GM12872 (cell line): ENCODE data around the gene PRSS33.

Experiments
- TF ChIP-seq, protein P1 (sequence below): IDR thresholded peaks from 3 replicates; pipeline ENCODE4 v1.5.1; 2011; ENCODE audit warnings: low read depth, mild to moderate bottlenecking, low read length, moderate library complexity; ENCODE audit not compliant: insufficient read depth

PRSS33 gene

GRCh38 chr16:2783581-2784357 is 3.6 kb downstream of the PRSS33 start:
- TF ChIP-seq, protein P1, sequence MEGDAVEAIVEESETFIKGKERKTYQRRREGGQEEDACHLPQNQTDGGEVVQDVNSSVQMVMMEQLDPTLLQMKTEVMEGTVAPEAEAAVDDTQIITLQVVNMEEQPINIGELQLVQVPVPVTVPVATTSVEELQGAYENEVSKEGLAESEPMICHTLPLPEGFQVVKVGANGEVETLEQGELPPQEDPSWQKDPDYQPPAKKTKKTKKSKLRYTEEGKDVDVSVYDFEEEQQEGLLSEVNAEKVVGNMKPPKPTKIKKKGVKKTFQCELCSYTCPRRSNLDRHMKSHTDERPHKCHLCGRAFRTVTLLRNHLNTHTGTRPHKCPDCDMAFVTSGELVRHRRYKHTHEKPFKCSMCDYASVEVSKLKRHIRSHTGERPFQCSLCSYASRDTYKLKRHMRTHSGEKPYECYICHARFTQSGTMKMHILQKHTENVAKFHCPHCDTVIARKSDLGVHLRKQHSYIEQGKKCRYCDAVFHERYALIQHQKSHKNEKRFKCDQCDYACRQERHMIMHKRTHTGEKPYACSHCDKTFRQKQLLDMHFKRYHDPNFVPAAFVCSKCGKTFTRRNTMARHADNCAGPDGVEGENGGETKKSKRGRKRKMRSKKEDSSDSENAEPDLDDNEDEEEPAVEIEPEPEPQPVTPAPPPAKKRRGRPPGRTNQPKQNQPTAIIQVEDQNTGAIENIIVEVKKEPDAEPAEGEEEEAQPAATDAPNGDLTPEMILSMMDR, result no peak

- TF ChIP-seq, protein P1, result no peak
These were observed 4.6 kb downstream of the PRSS33 start for GRCh38 chr16:2782583-2783351.

DNA sequence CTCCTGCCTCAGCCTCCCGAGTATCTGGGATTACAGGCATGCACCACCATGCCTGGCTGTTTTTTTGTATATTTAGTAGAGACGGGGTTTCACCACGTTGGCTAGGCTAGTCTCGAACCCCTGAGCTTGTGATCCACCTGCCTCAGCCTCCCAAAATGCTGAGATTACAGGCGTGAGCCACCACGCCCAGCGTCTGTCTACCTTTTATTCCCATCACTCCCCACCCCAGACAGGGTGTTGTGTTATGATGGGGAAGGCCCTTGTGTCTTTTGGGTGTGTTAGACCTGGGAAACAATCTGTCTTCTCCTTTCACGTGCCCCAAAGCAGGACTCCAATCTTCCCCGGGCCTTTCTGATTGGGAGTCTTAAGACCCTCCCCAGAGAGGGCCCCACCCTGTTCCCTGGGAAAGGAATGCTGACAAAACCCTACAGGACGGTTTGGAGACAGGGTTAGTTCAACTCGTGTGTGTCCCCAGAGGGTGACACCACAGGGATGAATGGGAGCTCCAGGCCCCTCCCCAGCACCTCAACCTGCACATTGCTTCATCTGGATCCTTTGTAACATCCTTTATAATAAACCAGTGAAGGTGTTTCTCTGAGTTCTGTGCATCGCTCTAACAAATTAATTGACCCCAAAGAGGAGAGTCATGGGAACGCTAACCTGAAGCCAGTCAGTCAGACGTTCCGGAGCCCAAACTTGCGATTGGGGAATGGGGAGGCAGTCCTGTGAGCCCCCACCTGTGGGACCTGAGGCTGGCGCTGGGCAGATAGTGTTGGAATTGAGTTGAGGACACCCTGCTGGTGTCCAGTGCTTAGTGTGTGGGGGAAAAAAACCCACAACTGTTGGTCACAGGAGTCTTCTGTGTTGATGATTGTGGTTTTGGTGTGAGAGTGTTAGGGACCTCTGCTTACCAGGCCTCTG is 7.1 kb downstream of the PRSS33 start:
- TF ChIP-seq, protein P1, result no peak

DNA sequence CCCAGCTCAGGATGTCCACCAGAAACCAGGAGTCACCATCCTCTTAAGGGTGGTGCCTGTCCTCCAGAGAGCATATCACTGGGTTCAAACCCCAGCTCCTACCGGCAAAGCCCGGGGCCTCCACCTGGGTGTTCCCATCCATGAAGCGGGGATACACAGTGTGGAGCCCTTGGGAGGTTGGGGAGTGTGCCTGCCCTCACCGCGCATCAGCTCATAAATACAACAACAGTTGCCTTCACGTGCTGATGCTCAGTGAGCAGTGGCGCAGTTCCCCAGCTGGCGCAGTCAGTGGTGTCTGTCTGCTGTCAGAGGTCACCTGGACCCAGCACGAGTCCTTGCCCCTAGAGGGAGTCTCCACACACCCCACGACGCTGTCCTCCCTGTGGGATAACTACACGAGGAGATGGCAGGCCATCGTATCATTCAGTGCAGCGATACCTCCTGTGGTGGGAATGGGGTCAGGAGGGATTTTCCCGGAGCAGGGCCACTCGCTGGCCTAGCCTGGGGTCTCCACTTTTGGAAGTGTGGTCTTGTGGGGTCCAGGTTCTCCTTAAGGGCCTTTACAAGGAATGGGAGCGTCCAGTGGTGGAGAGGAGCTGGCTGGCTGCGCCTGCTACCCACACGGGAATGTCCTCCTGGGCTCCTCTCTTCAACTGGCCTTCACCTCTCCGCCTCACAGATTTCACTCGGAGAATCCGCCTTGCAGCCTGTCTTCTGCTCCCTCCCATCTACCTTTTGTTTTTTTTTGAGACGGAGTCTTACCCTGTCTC is 8.0 kb downstream of the PRSS33 start:
- TF ChIP-seq, protein P1, result no peak

- TF ChIP-seq, protein P1, result no peak
These were observed 8.8 kb downstream of the PRSS33 start for GRCh38 chr16:2778630-2778958.

DNA sequence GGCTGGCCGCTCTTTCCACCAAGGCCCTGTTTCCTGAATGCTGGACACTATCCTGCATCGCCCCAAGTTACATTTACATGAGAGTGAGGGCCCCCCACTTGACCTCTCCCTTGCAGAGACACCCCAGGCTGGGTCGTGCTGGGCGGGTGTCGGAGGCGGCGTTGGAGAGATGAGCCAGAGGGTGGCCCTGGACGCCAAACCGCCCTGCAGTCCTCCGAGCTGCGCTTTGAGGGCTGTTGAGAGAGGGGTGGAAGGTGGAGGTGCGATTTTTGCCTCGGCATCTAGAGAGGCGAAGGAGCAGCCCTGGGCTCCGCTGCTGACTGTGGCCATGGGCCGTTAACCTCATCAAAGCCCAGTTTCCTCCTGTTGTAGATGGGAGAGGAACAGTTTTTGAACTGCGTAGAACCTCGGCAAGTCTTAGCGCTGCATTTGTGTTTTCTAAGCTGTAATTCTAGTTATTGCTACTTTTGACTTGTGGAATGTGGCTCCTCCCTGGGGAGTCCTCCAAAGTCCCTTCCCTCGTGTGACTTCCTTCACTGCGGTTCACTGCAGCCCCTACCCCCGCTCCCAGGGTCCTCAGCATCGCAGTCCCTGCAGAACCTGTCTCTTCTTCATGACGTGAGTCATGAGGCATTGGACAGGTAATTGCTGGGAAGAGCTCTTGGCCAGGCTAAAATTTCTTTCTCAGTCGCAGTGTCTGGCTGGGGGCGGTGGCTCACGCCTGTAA is 9.3 kb downstream of the PRSS33 start:
- TF ChIP-seq, protein P1, result no peak
